ENCODE measurements around the gene USP10.

- TF ChIP-seq POLR2A (IDR thresholded peaks at IDR 0.05; ENCODE audit: low read length), result no peak
- no peak for TF ChIP-seq CTCF (IDR thresholded peaks at IDR 0.05)
- no peak for TF ChIP-seq HDAC2 (IDR thresholded peaks at IDR 0.05)
Measured at GRCh38 chr16:84700446-84701300, 873 bp downstream of the USP10 start.

Data from A549 (cell line).